GM12878 (cell line): Measurements from ENCODE around the gene TTC1. TPM values are rescaled to one million over a fixed set of nuclear protein-coding genes. Genes with fewer than 3 reads are reported as not detected.

ENCODE experiments used
- ATAC-seq: fragments of 200-7000 bp; cut with Tn5 transposase; 3 replicates; pipeline ENCODE4 v1.9.1; 2020; ENCODE audit warnings: mild to moderate bottlenecking, moderate library complexity
- BruUV-seq: library from RNA; stranded (reverse); fragments of 400-500 nt; replicated peaks from 2 replicates; lab custom pipeline; 2021; lab: Mats Ljungman, UMichigan
- CTCF ChIA-PET: fragments of 300-600 bp; sonication (Branson Sonifier 250); formaldehyde crosslinking; extraction: SDS; loops from one replicate; lab custom pipeline; 2021; ENCODE audit warnings: inconsistent platforms; lab: Yijun Ruan, JAX
- POLR2A ChIA-PET: fragments of 350-600 bp; formaldehyde crosslinking; extraction: SDS; loops from one replicate; lab custom pipeline; 2021; ENCODE audit warnings: inconsistent platforms; lab: Charles Lee
- RAD21 ChIA-PET: fragments of 300-600 bp; sonication (Branson Sonifier 250); formaldehyde crosslinking; loops from one replicate; lab custom pipeline; 2023; ENCODE audit warnings: antibody characterized with exemption; ENCODE audit not compliant: unreplicated experiment; lab: Charles Lee
- SMC1A ChIA-PET: fragments of 300-600 bp; sonication (Branson Sonifier 250); formaldehyde crosslinking; loops from one replicate; lab custom pipeline; 2023; ENCODE audit not compliant: unreplicated experiment, uncharacterized antibody; lab: Charles Lee
- DNase-seq: peaks from one replicate; pipeline ENCODE4 v3.0.0-alpha.2; 2011; ENCODE audit warnings: low read depth, low spot score
- FAIRE-seq: peaks from 3 replicates; lab custom pipeline; 2011; peaks lifted over from hg19 to GRCh38; lab: Jason Lieb, UNC
- H2AFZ ChIP-seq: 2 replicates; pipeline ENCODE4 v1.6.0; 2011; ENCODE audit warnings: low read depth, low read length, control low read depth; ENCODE audit not compliant: control insufficient read depth
- H3K27ac ChIP-seq: 2 replicates; pipeline ENCODE4 v1.5.1; 2011; ENCODE audit warnings: control low read depth; ENCODE audit not compliant: control insufficient read depth, insufficient read depth
- H3K27me3 ChIP-seq, 2 experiments: replicated peaks in 1 of 2; 2 replicates each; pipeline versions ENCODE4 v1.6.0 to v1.6.1; 2011; ENCODE audit warnings: low read length in 1 of 2; ENCODE audit not compliant: control insufficient read depth in 2 of 2, insufficient read depth in 2 of 2
- H3K36me3 ChIP-seq, 2 experiments: 2 replicates each; pipeline ENCODE4 v1.5.1; 2011; ENCODE audit warnings: low read length in 1 of 2; ENCODE audit not compliant: control insufficient read depth in 2 of 2, insufficient read depth in 2 of 2
- H3K4me1 ChIP-seq: 2 replicates; pipeline ENCODE4 v1.6.1; 2011; ENCODE audit warnings: mild to moderate bottlenecking, low read length, moderate library complexity, mixed read lengths; ENCODE audit not compliant: control insufficient read depth, insufficient read depth
- H3K4me2 ChIP-seq: 2 replicates; pipeline ENCODE4 v1.6.0; 2011; ENCODE audit warnings: control low read depth; ENCODE audit not compliant: control insufficient read depth, insufficient read depth
- H3K4me3 ChIP-seq: fragments of 200-600 bp; sonication (generic); 2 replicates; pipeline ENCODE4 v1.5.1; 2016
- H3K79me2 ChIP-seq: 2 replicates; pipeline ENCODE4 v1.6.0; 2011; ENCODE audit warnings: low read length; ENCODE audit not compliant: control insufficient read depth, insufficient read depth
- H3K9ac ChIP-seq: 2 replicates; pipeline ENCODE4 v1.8.0; 2011; ENCODE audit warnings: low read length, control low read depth, mixed read lengths; ENCODE audit not compliant: control insufficient read depth, insufficient read depth
- H3K9me3 ChIP-seq: replicated peaks from 3 replicates; pipeline ENCODE4 v1.5.1; 2011; ENCODE audit warnings: mild to moderate bottlenecking, low read length; ENCODE audit not compliant: control insufficient read depth, insufficient read depth
- H4K20me1 ChIP-seq: 2 replicates; pipeline ENCODE4 v1.6.0; 2011; ENCODE audit not compliant: control insufficient read depth, insufficient read depth
- BHLHE40 ChIP-seq, 2 experiments: fragments of 450-650 bp in 1 of 2; IDR thresholded peaks; 2 replicates each; pipeline ENCODE4 v1.6.1; 2011 to 2017; ENCODE audit warnings: low read depth in 2 of 2, borderline replicate concordance in 1 of 2, improper control_type of control experiment in 1 of 2, low read length in 1 of 2, mild to moderate bottlenecking in 1 of 2
- BMI1 ChIP-seq: fragments of 450-650 bp; IDR thresholded peaks from 2 replicates; pipeline ENCODE4 v1.6.1; 2016; ENCODE audit warnings: mild to moderate bottlenecking, moderate library complexity, borderline replicate concordance
- CREB1 ChIP-seq: IDR thresholded peaks from 2 replicates; pipeline ENCODE4 v1.6.1; 2012; ENCODE audit warnings: low read depth, mild to moderate bottlenecking, inconsistent platforms
- CUX1 ChIP-seq: IDR thresholded peaks from 2 replicates; pipeline ENCODE4 v1.6.1; 2012; ENCODE audit warnings: improper control_type of control experiment, low read depth, low read length; ENCODE audit not compliant: insufficient replicate concordance
- ELK1 ChIP-seq: IDR thresholded peaks from 2 replicates; pipeline ENCODE4 v1.6.1; 2012; ENCODE audit warnings: low read depth, low read length, improper control_type of control experiment
- EZH2 ChIP-seq: IDR thresholded peaks from 2 replicates; pipeline ENCODE4 v1.6.1; 2012; ENCODE audit warnings: low read depth, mild to moderate bottlenecking, control low read depth, inconsistent platforms, low read length, borderline replicate concordance; ENCODE audit not compliant: control insufficient read depth
- LARP7 ChIP-seq: fragments of 450-650 bp; IDR thresholded peaks from 2 replicates; pipeline ENCODE4 v1.6.1; 2017; ENCODE audit warnings: mild to moderate bottlenecking
- MEF2A ChIP-seq: IDR thresholded peaks from 2 replicates; pipeline ENCODE4 v1.6.1; 2011; ENCODE audit warnings: low read depth, mild to moderate bottlenecking, low read length, moderate library complexity; ENCODE audit not compliant: insufficient read depth
- MXI1 ChIP-seq: fragments of 150-350 bp; IDR thresholded peaks from 2 replicates; pipeline ENCODE4 v1.6.1; 2011; ENCODE audit warnings: low read depth, mild to moderate bottlenecking, inconsistent platforms, low read length, improper control_type of control experiment
- NFXL1 ChIP-seq: fragments of 450-650 bp; IDR thresholded peaks from 2 replicates; pipeline ENCODE4 v1.6.1; 2017; ENCODE audit warnings: antibody characterized with exemption, mild to moderate bottlenecking, borderline replicate concordance
- PML ChIP-seq: IDR thresholded peaks from 2 replicates; pipeline ENCODE4 v1.6.1; 2012; ENCODE audit warnings: low read length, inconsistent platforms
- POLR2AphosphoS5 ChIP-seq: IDR thresholded peaks from 2 replicates; pipeline ENCODE4 v1.6.1; 2011; ENCODE audit warnings: mild to moderate bottlenecking, low read length, inconsistent platforms
- RCOR1 ChIP-seq: conservative IDR thresholded peaks from 2 replicates; pipeline ENCODE4 v1.6.1; 2012; ENCODE audit warnings: low read depth, low read length, improper control_type of control experiment
- SMC3 ChIP-seq: IDR thresholded peaks from 2 replicates; pipeline ENCODE4 v1.6.1; 2011; ENCODE audit warnings: low read length, improper control_type of control experiment, borderline replicate concordance
- SPI1 ChIP-seq: IDR thresholded peaks from 2 replicates; pipeline ENCODE4 v1.6.1; 2011; ENCODE audit warnings: low read depth, mild to moderate bottlenecking, low read length, moderate library complexity, borderline replicate concordance; ENCODE audit not compliant: insufficient read depth
- TBL1XR1 ChIP-seq: IDR thresholded peaks from 2 replicates; pipeline ENCODE4 v1.6.1; 2012; ENCODE audit warnings: low read depth, low read length, improper control_type of control experiment
- TCF12 ChIP-seq: IDR thresholded peaks from 2 replicates; pipeline ENCODE4 v1.6.1; 2011; ENCODE audit warnings: low read depth, mild to moderate bottlenecking, low read length
- USF2 ChIP-seq: IDR thresholded peaks from 2 replicates; pipeline ENCODE4 v1.6.1; 2011; ENCODE audit warnings: low read depth, low read length, improper control_type of control experiment, borderline replicate concordance
- WGBS: methylation state at CpG from one replicate; pipeline ENCODE4 v1.1.6; 2016; ENCODE audit warnings: low lambda C conversion rate; ENCODE audit not compliant: insufficient replicate concordance, insufficient coverage; ENCODE audit errors: missing lambda C conversion rate; 5-methylcytosine and 5-hydroxymethylcytosine counted together
- in situ Hi-C: fragments of 300-500 bp; cut with MboI; formaldehyde crosslinking; loops from 9 replicates; pipeline ENCODE4 v1.14.3; 2018; ENCODE audit warnings: mixed read lengths
- intact Hi-C: fragments of 100-400 bp; cut with micrococcal nuclease; formaldehyde crosslinking; loops from one replicate; pipeline ENCODE4 v1.14.2; 2022; ENCODE audit not compliant: unreplicated experiment
- polyA plus RNA-seq, 11 experiments: library from polyadenylated mRNA; depleted of rRNA in 4 of 11; unstranded in 6 of 11; stranded (reverse) in 5 of 11; fragments of >200 nt; fragmentation: Nextera tagmentation in 4 of 11; fragmentation: Illumina TruSeq in 1 of 11; extraction: Ambion mirVana in 4 of 11; extraction: Trizol in 1 of 11; gene quantifications; 1 replicate in 1 of 11; 2 replicates in 10 of 11; pipeline versions ENCODE4 v1.2.1 to v1.2.3, GENCODE V29; 2011 to 2016; ENCODE audit warnings: inconsistent platforms in 2 of 11, missing spikeins in 2 of 11, low read depth in 1 of 11
- total RNA-seq, 4 experiments: library from RNA; depleted of rRNA in 3 of 4; stranded (reverse); fragments of >200 nt in 3 of 4; fragmentation: Illumina TruSeq in 1 of 4; extraction: Trizol in 1 of 4; gene quantifications; 2 replicates each; pipeline versions ENCODE4 v1.2.1 to v1.2.3, GENCODE V29; 2013 to 2021

TTC1 gene
- total and polyA plus RNA-seq, 10 of the 15 experiments (the other 5 are each of a cell fraction or from before 2014, with no cell fraction given) = 46.6 to 160 (median 92.3) TPM

- FAIRE-seq = no peak
- intact Hi-C loops (loop anchor here (1.0 to 5.0 kb wide), 3 partner anchors 79 to 313 kb away; no protein-coding TSS in a partner anchor), in situ Hi-C loops (loop anchor here (10.0 kb wide), 1 partner anchor 265 kb away; no protein-coding TSS in a partner anchor)
- CTCF ChIA-PET = interaction anchor here (0.9 to 3.2 kb wide), 11 partner anchors 12 to 311 kb away, joined by 3 to 54 read pairs (median 9); no protein-coding TSS in a partner anchor
- Histone ChIP-seq H3K9me3 (no peaks in the 10 kb centered on the region), H3K4me2 (no peak overlapping the region), H3K36me3 (no peaks in the 10 kb centered on the region; a peak in 1 of 4 replicates), H3K79me2 (no peaks in the 10 kb centered on the region), H3K4me3 (no peak overlapping the region), H3K27me3 (no peaks in the 10 kb centered on the region), H2AFZ (no peak overlapping the region), H4K20me1 (no peaks in the 10 kb centered on the region), H3K27ac (no peak overlapping the region), H3K9ac (no peak overlapping the region), H3K4me1 (no peaks in the 10 kb centered on the region)
- no peak for DNase-seq
- ATAC-seq = no peak
- no TSS peak for BruUV-seq
- SMC1A ChIA-PET = interaction anchor here (0.6 to 2.9 kb wide), 8 partner anchors 9 to 266 kb away, joined by 3 to 41 read pairs (median 13); no protein-coding TSS in a partner anchor
- RAD21 ChIA-PET = interaction anchor here (0.5 to 2.7 kb wide), 9 partner anchors 8 to 1458 kb away, joined by 3 to 37 read pairs (median 4); no protein-coding TSS in a partner anchor
- WGBS = 96% methylated on average over 2 of the region's 2 CpGs
- POLR2A ChIA-PET = interaction anchor here (0.6 to 1.0 kb wide), 2 partner anchors 11 to 281 kb away, joined by 3 to 4 read pairs; no protein-coding TSS in a partner anchor
- no peak for TF ChIP-seq LARP7
- no peak for TF ChIP-seq SMC3
- no peak for TF ChIP-seq MXI1
- TF ChIP-seq NFXL1 = no peak
- TF ChIP-seq TBL1XR1 = no peak
- no peak for TF ChIP-seq SPI1
- no peak for TF ChIP-seq CUX1
- TF ChIP-seq MEF2A = no peak
- no peak for TF ChIP-seq BMI1
- TF ChIP-seq POLR2AphosphoS5 = no peak
- no peak for TF ChIP-seq BHLHE40 (IDR thresholded peaks at IDR 0.05; ENCODE audit: borderline replicate concordance in 1 of 2, low read depth in 2 of 2, low read length in 1 of 2)
- TF ChIP-seq PML = no peak
- no peak for TF ChIP-seq CREB1
- no peak for TF ChIP-seq RCOR1
- TF ChIP-seq TCF12 = no peak
- no peak for TF ChIP-seq ELK1
- no peak for TF ChIP-seq USF2
- no peak for TF ChIP-seq EZH2
These were observed 70.8 kb downstream of the TTC1 start for GRCh38 chr5:160079753-160080152.
